ENCODE results near the gene CNTN4. TPM values are rescaled to one million over a fixed set of nuclear protein-coding genes. Genes with fewer than 3 reads are reported as not detected.
A peak's percentile ranks its signal among the peaks of the same experiment; 100 is the strongest.

Gene CNTN4
- total RNA-seq, 1 experiment from 2014 or later, result 0.12 TPM

- TF ChIP-seq CTCF (IDR thresholded peaks at IDR 0.05; ENCODE audit: unreplicated experiment), result no peak
- BruUV-seq (replicated peaks), result no TSS peak
- CTCF ChIA-PET, result no interaction called here
- Mint-ChIP-seq H3K36me3 (ENCODE audit: insufficient read depth, unreplicated experiment) (no peaks in the 10 kb centered on the region), H3K27me3 (ENCODE audit: insufficient read depth, unreplicated experiment) (peaks cover 18% of the 10 kb centered on the region), H3K4me3 (ENCODE audit: unreplicated experiment) (no peak overlapping the region), H3K27ac (ENCODE audit: low read depth, unreplicated experiment) (no peak overlapping the region), H3K9me3 (ENCODE audit: unreplicated experiment) (no peaks in the 10 kb centered on the region), H3K4me1 (ENCODE audit: insufficient read depth, unreplicated experiment) (peaks cover 3% of the 10 kb centered on the region)
- no peak for DNase-seq (ENCODE audit: unreplicated experiment)
- intact Hi-C loops (cut with micrococcal nuclease), result no loop called here
- POLR2A ChIA-PET, result no interaction called here
These were observed 436.5 kb downstream of the CNTN4 start for GRCh38 chr3:2535206-2535605.

GRCh38 chr3:2536575-2536974 lies 437.9 kb downstream of the CNTN4 start:
- H3K27ac Mint-ChIP-seq (ENCODE audit: low read depth, unreplicated experiment), result no peak overlapping the region
- BruUV-seq (replicated peaks), result no TSS peak
- peaks cover 5% of the 10 kb centered on the region for H3K4me1 Mint-ChIP-seq (ENCODE audit: insufficient read depth, unreplicated experiment)
- no peak for DNase-seq (ENCODE audit: unreplicated experiment)
- H3K27me3 Mint-ChIP-seq (ENCODE audit: insufficient read depth, unreplicated experiment), result peaks cover 18% of the 10 kb centered on the region
- TF ChIP-seq CTCF (IDR thresholded peaks at IDR 0.05; ENCODE audit: unreplicated experiment), result no peak
- no peaks in the 10 kb centered on the region for H3K36me3 Mint-ChIP-seq (ENCODE audit: insufficient read depth, unreplicated experiment)
- ChIA-PET CTCF (interaction anchor here (0.7 kb wide), 1 partner anchor 107 kb away, joined by 3 read pairs; no protein-coding TSS in a partner anchor), POLR2A (no interaction called here)
- H3K4me3 Mint-ChIP-seq (ENCODE audit: unreplicated experiment), result no peak overlapping the region
- intact Hi-C loops (cut with micrococcal nuclease), result no loop called here
- H3K9me3 Mint-ChIP-seq (ENCODE audit: unreplicated experiment), result no peaks in the 10 kb centered on the region

GRCh38 chr3:2540115-2540514 lies 441.4 kb downstream of the CNTN4 start:
- no peak for TF ChIP-seq CTCF (IDR thresholded peaks at IDR 0.05; ENCODE audit: unreplicated experiment)
- no peak overlapping the region for H3K27ac Mint-ChIP-seq (ENCODE audit: low read depth, unreplicated experiment)
- peaks cover 17% of the 10 kb centered on the region for H3K27me3 Mint-ChIP-seq (ENCODE audit: insufficient read depth, unreplicated experiment)
- no peaks in the 10 kb centered on the region for H3K9me3 Mint-ChIP-seq (ENCODE audit: unreplicated experiment)
- H3K4me3 Mint-ChIP-seq (ENCODE audit: unreplicated experiment), result peak overlapping the region; percentile 30
- no peaks in the 10 kb centered on the region for H3K36me3 Mint-ChIP-seq (ENCODE audit: insufficient read depth, unreplicated experiment)
- BruUV-seq (replicated peaks), result no TSS peak
- POLR2A ChIA-PET, result no interaction called here
- DNase-seq (ENCODE audit: unreplicated experiment), result no peak
- CTCF ChIA-PET, result no interaction called here
- intact Hi-C loops (cut with micrococcal nuclease), result no loop called here
- peaks cover 5% of the 10 kb centered on the region for H3K4me1 Mint-ChIP-seq (ENCODE audit: insufficient read depth, unreplicated experiment)

DNA sequence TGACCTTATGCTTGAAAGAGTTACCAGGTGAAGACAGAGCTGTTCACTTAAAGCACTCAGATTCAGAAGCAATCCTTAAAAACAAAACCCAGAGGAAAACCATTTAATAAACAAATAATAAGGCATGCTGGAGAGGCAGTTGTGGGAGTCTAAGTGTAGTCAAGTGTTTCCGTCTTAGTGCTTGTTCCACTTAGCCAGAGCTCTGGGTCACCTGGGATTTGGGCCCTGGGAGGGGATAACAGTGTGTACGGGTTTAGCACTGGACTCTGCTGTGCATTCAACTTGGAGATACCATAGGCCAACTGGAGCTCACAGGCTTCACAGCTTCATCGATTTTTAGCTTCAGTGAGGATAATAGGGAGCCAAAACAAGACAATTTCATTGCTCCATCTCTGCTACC lies 444.6 kb downstream of the CNTN4 start:
- H3K36me3 Mint-ChIP-seq (ENCODE audit: insufficient read depth, unreplicated experiment), result no peaks in the 10 kb centered on the region
- H3K4me1 Mint-ChIP-seq (ENCODE audit: insufficient read depth, unreplicated experiment), result peaks cover 5% of the 10 kb centered on the region
- intact Hi-C loops (cut with micrococcal nuclease), result no loop called here
- no peak for DNase-seq (ENCODE audit: unreplicated experiment)
- TF ChIP-seq CTCF (IDR thresholded peaks at IDR 0.05; ENCODE audit: unreplicated experiment), result no peak
- H3K27me3 Mint-ChIP-seq (ENCODE audit: insufficient read depth, unreplicated experiment), result peaks cover 20% of the 10 kb centered on the region
- no peak overlapping the region for H3K4me3 Mint-ChIP-seq (ENCODE audit: unreplicated experiment)
- BruUV-seq (replicated peaks), result no TSS peak
- no peaks in the 10 kb centered on the region for H3K9me3 Mint-ChIP-seq (ENCODE audit: unreplicated experiment)
- H3K27ac Mint-ChIP-seq (ENCODE audit: low read depth, unreplicated experiment), result no peak overlapping the region
- CTCF ChIA-PET, result no interaction called here
- POLR2A ChIA-PET, result no interaction called here
